GM20431 (cell line): ENCODE data around the gene MCFD2.

Experiments used
- in situ Hi-C: fragments of 300-500 bp; cut with MseI, MboI; formaldehyde crosslinking; loops from one replicate; pipeline ENCODE4 v1.15.0; 2020; ENCODE audit warnings: low sequenced_read_pairs; ENCODE audit not compliant: unreplicated experiment

The MCFD2 gene

GRCh38 chr2:46939626-46940359 is 24.2 kb upstream of the MCFD2 start:
- in situ Hi-C loops = no loop called here

GRCh38 chr2:46937471-46937901 is 21.9 kb upstream of the MCFD2 start:
- in situ Hi-C loops = no loop called here

GRCh38 chr2:46936566-46936965 is 21.0 kb upstream of the MCFD2 start:
- in situ Hi-C loops = no loop called here

GRCh38 chr2:46935071-46935470 is 19.5 kb upstream of the MCFD2 start:
- in situ Hi-C loops = no loop called here

- in situ Hi-C loops = no loop called here
Observed at GRCh38 chr2:46929612-46930011, 14.0 kb upstream of the MCFD2 start.

GRCh38 chr2:46926863-46927262 is 11.3 kb upstream of the MCFD2 start:
- in situ Hi-C loops = no loop called here

- in situ Hi-C loops = no loop called here
Observed at GRCh38 chr2:46925474-46926351, 10.1 kb upstream of the MCFD2 start.

- in situ Hi-C loops = no loop called here
Observed at GRCh38 chr2:46924608-46925007, 9.0 kb upstream of the MCFD2 start.

GRCh38 chr2:46924038-46924437 is 8.4 kb upstream of the MCFD2 start:
- in situ Hi-C loops = no loop called here

DNA sequence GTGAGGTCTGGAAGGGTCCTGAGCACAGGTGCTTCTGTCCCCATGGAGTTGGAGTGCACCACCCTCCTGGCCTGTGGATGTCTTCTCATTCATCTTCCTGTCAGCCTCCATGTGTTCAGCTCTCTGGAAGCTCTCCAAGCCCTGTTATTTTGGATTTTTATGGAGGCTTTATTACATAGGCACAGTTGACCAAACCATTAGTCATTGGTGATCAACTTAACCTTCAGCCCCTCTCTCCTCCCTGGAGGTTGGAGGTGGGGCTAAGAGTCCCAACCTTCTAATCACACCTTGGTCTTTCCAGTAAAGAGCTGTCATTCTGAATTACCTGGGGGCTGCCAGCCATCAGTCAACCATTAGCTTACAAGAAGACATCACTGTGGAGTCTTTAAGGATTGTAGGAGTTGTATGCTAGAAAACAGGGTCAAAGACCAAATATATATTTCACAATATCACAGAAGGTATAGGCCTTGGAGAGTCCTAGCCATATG is 7.5 kb upstream of the MCFD2 start:
- in situ Hi-C loops = no loop called here

DNA sequence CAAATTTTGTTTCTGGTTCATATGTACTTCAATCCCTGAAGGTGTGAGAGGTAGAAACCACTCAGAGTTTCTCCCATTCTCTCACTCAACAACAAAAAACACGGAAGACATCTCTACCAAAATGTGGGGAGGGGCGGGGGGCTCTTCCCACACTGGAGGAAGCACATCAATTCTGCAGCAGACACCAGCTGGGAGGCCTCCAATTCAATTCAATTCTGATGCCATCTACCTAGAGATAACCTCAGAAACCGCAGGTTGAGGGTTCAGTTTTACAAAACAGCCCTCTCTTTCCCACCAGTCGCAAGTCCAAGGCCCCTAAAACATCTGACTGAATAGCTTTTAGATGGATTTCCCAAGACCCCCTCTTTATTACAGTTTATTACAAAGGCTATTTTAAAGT is 7.0 kb upstream of the MCFD2 start:
- in situ Hi-C loops = no loop called here

- in situ Hi-C loops = no loop called here
Observed at GRCh38 chr2:46921676-46922448, 6.3 kb upstream of the MCFD2 start.

DNA sequence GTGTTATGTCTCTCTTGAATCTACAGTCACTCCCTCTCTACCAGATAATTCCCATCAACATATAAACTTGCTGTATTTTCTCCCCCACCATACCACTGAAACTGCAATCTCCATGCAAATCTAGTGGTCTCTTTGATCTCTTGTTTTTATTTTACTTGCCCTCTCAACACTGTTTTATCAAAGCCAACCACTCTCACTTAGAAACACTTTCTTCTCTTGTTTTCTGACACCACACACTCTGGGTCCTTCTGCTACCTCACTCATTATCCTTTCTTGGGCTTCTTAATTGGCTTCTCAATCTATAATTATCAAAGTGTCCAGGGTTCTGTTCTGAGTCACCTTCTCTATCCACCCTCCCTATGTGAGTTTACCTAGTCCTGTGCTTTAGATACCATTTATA is 2.0 kb upstream of the MCFD2 start:
- in situ Hi-C loops = no loop called here

DNA sequence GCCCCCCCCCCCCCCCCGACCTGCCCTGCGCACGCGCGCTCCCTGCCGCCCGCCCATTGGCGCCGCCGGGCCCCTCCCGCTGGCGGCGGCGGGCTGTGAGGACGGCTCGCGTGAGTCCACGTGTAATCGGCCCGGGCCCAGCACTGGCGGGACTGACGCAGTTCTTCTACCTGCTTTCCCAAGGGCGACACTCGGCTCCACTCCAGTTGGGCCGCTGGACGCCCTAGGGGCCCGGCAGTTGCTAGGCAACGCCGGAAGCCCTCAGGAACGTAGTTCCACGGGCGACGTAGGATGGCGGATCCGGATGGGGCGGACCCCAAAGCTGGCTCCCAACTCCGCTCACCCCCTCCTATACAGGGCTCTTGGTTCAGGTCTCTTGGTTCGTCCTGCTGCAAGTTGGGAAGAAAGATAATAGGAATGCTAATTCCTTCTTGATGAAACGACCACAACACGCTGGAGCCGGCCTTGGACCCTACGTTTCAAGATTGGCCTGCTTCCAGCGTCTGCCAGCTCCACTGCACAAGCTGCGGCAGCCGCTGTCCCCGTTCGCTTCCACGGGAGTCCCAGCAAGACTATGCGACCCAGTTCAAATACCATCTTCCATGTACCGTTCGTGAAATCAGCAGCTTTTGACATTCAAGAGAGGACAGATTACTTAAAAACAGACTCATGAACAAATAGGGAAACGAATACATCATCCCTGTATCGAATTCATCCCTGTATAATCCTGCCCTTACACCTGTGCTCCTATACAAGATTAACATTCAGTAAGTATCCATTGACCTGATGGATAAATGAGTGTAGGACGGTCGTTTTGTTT is 415 bp upstream of the MCFD2 start:
- in situ Hi-C loops = no loop called here

GRCh38 chr2:46914578-46915230 is 902 bp downstream of the MCFD2 start:
- in situ Hi-C loops = no loop called here

- in situ Hi-C loops = no loop called here
Observed at GRCh38 chr2:46913471-46914381, 1.9 kb downstream of the MCFD2 start.

- in situ Hi-C loops = no loop called here
Observed at GRCh38 chr2:46909771-46910419, 5.7 kb downstream of the MCFD2 start.

DNA sequence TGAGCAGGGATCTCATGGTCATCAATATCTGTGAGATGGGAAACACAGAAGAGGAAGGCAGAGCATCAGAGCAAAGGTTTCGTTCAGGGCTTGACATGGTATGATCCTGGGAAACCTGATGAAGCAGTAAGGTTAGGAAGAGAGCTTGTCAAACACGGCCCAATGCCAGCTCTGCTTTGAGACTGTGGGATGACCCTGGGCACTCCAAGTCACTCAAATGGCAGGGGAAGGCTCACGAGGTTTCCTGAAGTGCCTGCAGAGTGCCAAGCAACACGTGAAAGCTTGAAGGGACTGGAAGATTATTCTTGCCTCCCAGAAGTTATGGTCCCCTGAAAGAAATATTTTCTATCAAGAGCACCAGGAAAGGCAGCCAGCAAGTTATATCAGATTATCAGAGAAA is 6.5 kb downstream of the MCFD2 start:
- in situ Hi-C loops = no loop called here
